ENCODE measurements around the gene MPZL2.

Gene MPZL2

GRCh38 chr11:118287006-118287405 lies 22.9 kb upstream of the MPZL2 start:
- peak; percentile 36 for DNase-seq
- in situ Hi-C loops (cut with HindIII; ENCODE audit: low pct_ligation_motif_present, low pct_unique_long_range_greater_than_20kb, low sequenced_read_pairs) = no loop called here

GRCh38 chr11:118286545-118286944 lies 22.4 kb upstream of the MPZL2 start:
- in situ Hi-C loops (cut with HindIII; ENCODE audit: low pct_ligation_motif_present, low pct_unique_long_range_greater_than_20kb, low sequenced_read_pairs) = no loop called here
- DNase-seq = no peak

GRCh38 chr11:118283756-118284350 lies 19.8 kb upstream of the MPZL2 start:
- no peak for DNase-seq
- in situ Hi-C loops (cut with HindIII; ENCODE audit: low pct_ligation_motif_present, low pct_unique_long_range_greater_than_20kb, low sequenced_read_pairs) = no loop called here

- DNase-seq = no peak
- in situ Hi-C loops (cut with HindIII; ENCODE audit: low pct_ligation_motif_present, low pct_unique_long_range_greater_than_20kb, low sequenced_read_pairs) = no loop called here
These were observed 19.0 kb upstream of the MPZL2 start for GRCh38 chr11:118283037-118283636.

GRCh38 chr11:118282606-118283005 lies 18.5 kb upstream of the MPZL2 start:
- in situ Hi-C loops (cut with HindIII; ENCODE audit: low pct_ligation_motif_present, low pct_unique_long_range_greater_than_20kb, low sequenced_read_pairs) = no loop called here
- no peak for DNase-seq

- in situ Hi-C loops (cut with HindIII; ENCODE audit: low pct_ligation_motif_present, low pct_unique_long_range_greater_than_20kb, low sequenced_read_pairs) = no loop called here
These were observed 17.2 kb upstream of the MPZL2 start for GRCh38 chr11:118281284-118281683.

GRCh38 chr11:118277312-118277711 lies 13.2 kb upstream of the MPZL2 start:
- DNase-seq = peak; percentile 33
- in situ Hi-C loops (cut with HindIII; ENCODE audit: low pct_ligation_motif_present, low pct_unique_long_range_greater_than_20kb, low sequenced_read_pairs) = no loop called here

More at GRCh38 chr11:118281284-118281683, 17.2 kb upstream of the MPZL2 start:
- no peak for DNase-seq

GRCh38 chr11:118276422-118276821 lies 12.3 kb upstream of the MPZL2 start:
- DNase-seq = no peak
- in situ Hi-C loops (cut with HindIII; ENCODE audit: low pct_ligation_motif_present, low pct_unique_long_range_greater_than_20kb, low sequenced_read_pairs) = no loop called here

- in situ Hi-C loops (cut with HindIII; ENCODE audit: low pct_ligation_motif_present, low pct_unique_long_range_greater_than_20kb, low sequenced_read_pairs) = no loop called here
- DNase-seq = no peak
These were observed 11.1 kb upstream of the MPZL2 start for GRCh38 chr11:118275176-118275575.

- in situ Hi-C loops (cut with HindIII; ENCODE audit: low pct_ligation_motif_present, low pct_unique_long_range_greater_than_20kb, low sequenced_read_pairs) = no loop called here
- no peak for DNase-seq
These were observed 10.1 kb upstream of the MPZL2 start for GRCh38 chr11:118274186-118274585.

GRCh38 chr11:118272001-118272400 lies 7.9 kb upstream of the MPZL2 start:
- in situ Hi-C loops (cut with HindIII; ENCODE audit: low pct_ligation_motif_present, low pct_unique_long_range_greater_than_20kb, low sequenced_read_pairs) = no loop called here
- no peak for DNase-seq

GRCh38 chr11:118267486-118267885 lies 3.4 kb upstream of the MPZL2 start:
- in situ Hi-C loops (cut with HindIII; ENCODE audit: low pct_ligation_motif_present, low pct_unique_long_range_greater_than_20kb, low sequenced_read_pairs) = no loop called here
- DNase-seq = no peak

- no peak for DNase-seq
- in situ Hi-C loops (cut with HindIII; ENCODE audit: low pct_ligation_motif_present, low pct_unique_long_range_greater_than_20kb, low sequenced_read_pairs) = no loop called here
These were observed 1.9 kb upstream of the MPZL2 start for GRCh38 chr11:118265954-118266353.

- in situ Hi-C loops (cut with HindIII; ENCODE audit: low pct_ligation_motif_present, low pct_unique_long_range_greater_than_20kb, low sequenced_read_pairs) = no loop called here
- DNase-seq = peak; percentile 45
These were observed 720 bp upstream of the MPZL2 start for GRCh38 chr11:118264569-118265465.

- no peak for DNase-seq
- in situ Hi-C loops (cut with HindIII; ENCODE audit: low pct_ligation_motif_present, low pct_unique_long_range_greater_than_20kb, low sequenced_read_pairs) = no loop called here
These were observed 985 bp downstream of the MPZL2 start for GRCh38 chr11:118263112-118263511.

GRCh38 chr11:118260353-118260752 lies 3.7 kb downstream of the MPZL2 start:
- in situ Hi-C loops (cut with HindIII; ENCODE audit: low pct_ligation_motif_present, low pct_unique_long_range_greater_than_20kb, low sequenced_read_pairs) = no loop called here
- no peak for DNase-seq

- DNase-seq = no peak
- in situ Hi-C loops (cut with HindIII; ENCODE audit: low pct_ligation_motif_present, low pct_unique_long_range_greater_than_20kb, low sequenced_read_pairs) = no loop called here
These were observed 5.0 kb downstream of the MPZL2 start for GRCh38 chr11:118259138-118259537.

- in situ Hi-C loops (cut with HindIII; ENCODE audit: low pct_ligation_motif_present, low pct_unique_long_range_greater_than_20kb, low sequenced_read_pairs) = no loop called here
These were observed 5.7 kb downstream of the MPZL2 start for GRCh38 chr11:118258410-118258809.

GRCh38 chr11:118252688-118253087 lies 11.4 kb downstream of the MPZL2 start:
- DNase-seq = no peak
- in situ Hi-C loops (cut with HindIII; ENCODE audit: low pct_ligation_motif_present, low pct_unique_long_range_greater_than_20kb, low sequenced_read_pairs) = no loop called here

More at GRCh38 chr11:118258410-118258809, 5.7 kb downstream of the MPZL2 start:
- DNase-seq = no peak
